GM18951 (cell line): Measurements from ENCODE around the gene FGF5.

ENCODE experiments used
- POLR2A ChIP-seq: IDR thresholded peaks from 4 replicates; pipeline ENCODE4 v1.6.1; 2011; ENCODE audit warnings: mild to moderate bottlenecking; ENCODE audit not compliant: insufficient read length, insufficient read depth; ENCODE audit errors: extremely low read depth
- in situ Hi-C: fragments of 300-500 bp; cut with MboI; formaldehyde crosslinking; loops from one replicate; pipeline ENCODE4 v1.12.0; 2022; ENCODE audit warnings: low sequenced_read_pairs, mixed read lengths, inconsistent platforms; ENCODE audit not compliant: unreplicated experiment

Gene FGF5, protein sequence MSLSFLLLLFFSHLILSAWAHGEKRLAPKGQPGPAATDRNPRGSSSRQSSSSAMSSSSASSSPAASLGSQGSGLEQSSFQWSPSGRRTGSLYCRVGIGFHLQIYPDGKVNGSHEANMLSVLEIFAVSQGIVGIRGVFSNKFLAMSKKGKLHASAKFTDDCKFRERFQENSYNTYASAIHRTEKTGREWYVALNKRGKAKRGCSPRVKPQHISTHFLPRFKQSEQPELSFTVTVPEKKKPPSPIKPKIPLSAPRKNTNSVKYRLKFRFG

GRCh38 chr4:80266253-80266901 lies at the start of gene FGF5:
TSS of gene FGF5 (plus strand) at chr4:80266664. CDS start at chr4:80266825, 161 bp downstream.
- no peak for TF ChIP-seq POLR2A
- in situ Hi-C loops = no loop called here

DNA sequence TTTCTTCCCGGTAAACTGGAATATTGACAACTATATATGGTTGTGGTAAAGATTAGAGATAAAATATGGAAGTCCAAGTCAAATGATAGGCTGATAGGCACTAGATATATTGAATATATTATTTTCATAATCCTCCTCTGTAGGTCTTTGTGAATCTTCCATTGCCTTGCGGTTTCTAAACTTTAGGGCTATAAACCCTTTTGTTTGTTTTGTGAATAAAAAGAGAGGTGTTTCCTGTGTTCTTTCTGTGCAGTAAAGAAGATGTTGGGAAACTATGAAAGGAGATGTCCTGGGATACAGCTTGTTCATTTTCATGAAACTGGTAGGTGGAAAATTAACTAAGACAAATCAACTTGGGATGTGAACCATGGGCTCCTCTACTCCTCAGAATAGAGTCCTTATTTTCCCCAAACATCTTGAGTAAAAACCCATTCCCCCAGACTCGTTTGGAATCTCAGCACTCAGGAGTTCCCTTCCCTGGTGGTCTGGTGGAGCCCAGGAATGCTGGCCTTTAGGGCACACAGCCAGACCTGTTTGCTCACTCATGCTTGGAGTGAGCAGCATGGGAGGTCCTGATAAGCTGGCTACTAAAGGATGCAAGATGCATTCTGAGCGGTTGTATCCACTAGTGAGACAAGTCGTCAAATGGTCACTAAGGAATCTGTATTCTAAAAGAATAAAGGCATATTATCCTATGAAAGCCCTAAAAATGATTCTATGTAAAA lies 47.0 kb upstream of the FGF5 start:
- in situ Hi-C loops = loop anchor here (25.0 kb wide), 1 partner anchor 1257 kb away; no protein-coding TSS in a partner anchor
- no peak for TF ChIP-seq POLR2A

DNA sequence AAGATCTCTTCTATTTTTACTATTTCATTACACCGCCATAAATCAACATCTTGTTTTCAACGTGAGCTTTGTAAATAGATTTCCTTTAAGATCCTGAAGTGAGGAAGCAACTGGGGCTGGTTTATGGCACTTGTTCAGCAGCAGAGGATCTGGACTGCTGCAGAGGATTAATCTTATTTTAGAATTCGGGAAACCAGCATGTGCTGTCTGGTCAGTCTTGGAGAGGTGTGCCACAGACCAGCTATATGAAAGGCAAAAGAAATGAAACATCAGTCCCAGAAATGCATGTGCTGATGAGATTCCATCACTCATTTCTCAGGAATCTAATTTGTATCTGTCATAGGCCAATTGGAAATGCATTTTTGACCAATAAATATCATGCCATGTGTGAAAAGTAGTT lies 45.8 kb upstream of the FGF5 start:
- in situ Hi-C loops = loop anchor here (25.0 kb wide), 1 partner anchor 1258 kb away; no protein-coding TSS in a partner anchor
- TF ChIP-seq POLR2A = no peak

- in situ Hi-C loops = loop anchor here (25.0 kb wide), 1 partner anchor 1259 kb away; no protein-coding TSS in a partner anchor
- TF ChIP-seq POLR2A = no peak
Observed at GRCh38 chr4:80221161-80221560, 45.3 kb upstream of the FGF5 start.

- in situ Hi-C loops = no loop called here
- TF ChIP-seq POLR2A = no peak
Observed at GRCh38 chr4:80225595-80225994, 40.9 kb upstream of the FGF5 start.

DNA sequence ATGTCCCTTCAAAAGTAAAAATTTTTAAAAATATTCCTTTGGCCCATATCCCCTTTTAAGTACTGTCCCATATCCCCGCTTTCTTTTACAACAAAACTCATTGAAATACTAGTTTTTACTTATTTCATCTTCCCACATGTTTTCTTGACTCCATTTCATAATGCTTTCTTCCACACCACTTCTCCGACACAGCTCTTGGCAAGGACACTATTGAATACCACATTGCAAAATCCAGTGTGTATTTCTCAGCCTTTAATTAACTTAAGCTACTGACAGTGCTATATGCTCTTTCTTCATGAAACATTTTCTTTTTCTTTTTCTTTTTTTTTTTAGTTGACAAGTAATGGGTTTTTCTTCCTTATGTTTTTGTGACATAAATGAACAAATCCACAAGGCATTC lies 40.4 kb upstream of the FGF5 start:
- TF ChIP-seq POLR2A = no peak
- in situ Hi-C loops = no loop called here

GRCh38 chr4:80228460-80228859 lies 38.0 kb upstream of the FGF5 start:
- in situ Hi-C loops = no loop called here
- no peak for TF ChIP-seq POLR2A

- in situ Hi-C loops = no loop called here
- no peak for TF ChIP-seq POLR2A
Observed at GRCh38 chr4:80229128-80229527, 37.3 kb upstream of the FGF5 start.

DNA sequence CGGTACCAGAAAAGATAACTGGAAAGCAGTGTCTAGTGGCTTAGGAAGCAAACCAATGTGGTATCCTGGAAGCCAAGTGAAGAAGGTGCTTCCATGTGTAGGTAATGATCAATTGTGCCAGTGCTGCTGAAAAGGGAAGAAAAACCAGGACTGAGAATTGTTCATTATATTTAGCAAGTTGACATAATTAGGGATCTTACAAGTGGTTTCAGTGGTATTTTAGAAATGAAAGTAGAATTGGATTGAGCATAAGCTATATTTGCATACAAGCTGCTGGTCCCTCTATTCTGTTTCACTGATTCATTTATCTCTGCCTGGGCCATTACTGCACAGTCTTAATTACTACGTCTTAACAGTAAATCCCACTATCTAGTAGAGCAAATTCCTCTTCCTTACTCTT lies 36.9 kb upstream of the FGF5 start:
- in situ Hi-C loops = no loop called here

DNA sequence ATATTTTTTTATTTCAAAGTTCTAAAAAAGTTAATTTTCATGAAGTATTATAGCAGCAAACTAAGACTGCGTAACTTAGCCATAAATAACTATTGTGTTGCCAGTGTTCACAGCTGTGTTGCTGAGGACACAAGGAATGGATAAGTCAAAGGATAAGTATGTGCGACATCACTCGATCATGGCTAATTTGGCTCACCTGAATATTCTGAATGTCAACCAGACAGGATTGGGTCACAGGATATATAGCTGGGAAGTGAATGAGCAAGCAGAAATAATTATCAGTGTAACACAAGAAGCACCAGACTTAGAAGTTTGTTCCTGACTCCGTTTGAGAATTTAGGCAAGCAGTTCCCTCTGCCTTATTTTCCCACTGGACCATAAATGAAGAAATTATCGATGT lies 35.3 kb upstream of the FGF5 start:
- in situ Hi-C loops = no loop called here
- TF ChIP-seq POLR2A = no peak

More for the DNA sequence above, 36.9 kb upstream of the FGF5 start:
- TF ChIP-seq POLR2A = no peak

GRCh38 chr4:80232707-80233370 lies 33.6 kb upstream of the FGF5 start:
- TF ChIP-seq POLR2A = no peak
- in situ Hi-C loops = no loop called here

GRCh38 chr4:80233390-80233789 lies 33.1 kb upstream of the FGF5 start:
- no peak for TF ChIP-seq POLR2A
- in situ Hi-C loops = no loop called here

GRCh38 chr4:80235451-80235850 lies 31.0 kb upstream of the FGF5 start:
- in situ Hi-C loops = no loop called here
- TF ChIP-seq POLR2A = no peak
